HepG2 (cell line): Measurements from ENCODE around the gene SLIT3. TPM values are rescaled to one million over a fixed set of nuclear protein-coding genes. Genes with fewer than 3 reads are reported as not detected.

ENCODE experiments used
- ATAC-seq: fragments of 200-7000 bp; cut with Tn5 transposase; 3 replicates; pipeline ENCODE4 v1.9.1; 2020; ENCODE audit warnings: mild to moderate bottlenecking, moderate library complexity
- BruUV-seq: library from RNA; stranded (reverse); fragments of 400-500 nt; replicated peaks from 2 replicates; lab custom pipeline; 2021; lab: Mats Ljungman, UMichigan
- CTCF ChIA-PET: fragments of 300-600 bp; formaldehyde crosslinking; extraction: SDS; loops from one replicate; lab custom pipeline; 2021; ENCODE audit warnings: low total read pairs, inconsistent platforms, low intra/inter-chr PET ratio; lab: Yijun Ruan, JAX
- POLR2A ChIA-PET: fragments of 350-600 bp; sonication (Branson Sonifier 250); formaldehyde crosslinking; loops from one replicate; lab custom pipeline; 2020; ENCODE audit warnings: antibody characterized with exemption, inconsistent platforms; lab: Yijun Ruan, JAX
- DNase-seq: peaks from one replicate; pipeline ENCODE4 v3.0.0-alpha.2; 2015; ENCODE audit warnings: low spot score
- FAIRE-seq: peaks from 3 replicates; lab custom pipeline; 2011; peaks lifted over from hg19 to GRCh38; lab: Jason Lieb, UNC
- H2AFZ ChIP-seq: one replicate; pipeline ENCODE4 v1.6.1; 2011; ENCODE audit warnings: low read length, inconsistent platforms
- H3K27ac ChIP-seq: fragments of 300-600 bp; 3 replicates; pipeline ENCODE4 v1.8.0; 2011; ENCODE audit warnings: mixed run types, mild to moderate bottlenecking, mixed read lengths, low read length, inconsistent platforms; ENCODE audit not compliant: insufficient read depth; ENCODE audit errors: extremely low read length
- H3K27me3 ChIP-seq, 2 experiments: fragments of 200-600 bp in 1 of 2; 2 replicates in 1 of 2; 3 replicates in 1 of 2; pipeline versions ENCODE4 v1.6.0 to v1.8.0; 2011; ENCODE audit warnings: low read length in 2 of 2, mild to moderate bottlenecking in 2 of 2, moderate library complexity in 2 of 2, inconsistent platforms in 1 of 2; ENCODE audit not compliant: insufficient read depth in 2 of 2, control insufficient read depth in 1 of 2
- H3K36me3 ChIP-seq, 2 experiments: fragments of 200-600 bp in 1 of 2; replicated peaks in 1 of 2; 2 replicates in 1 of 2; 3 replicates in 1 of 2; pipeline versions ENCODE4 v1.5.1 to v1.8.0; 2011; ENCODE audit warnings: low read length in 2 of 2, inconsistent platforms in 1 of 2; ENCODE audit not compliant: insufficient read depth in 2 of 2, control insufficient read depth in 1 of 2
- H3K4me1 ChIP-seq: 2 replicates; pipeline ENCODE4 v1.5.1; 2012; ENCODE audit warnings: low read length, inconsistent platforms; ENCODE audit not compliant: insufficient read depth
- H3K4me2 ChIP-seq: 2 replicates; pipeline ENCODE4 v1.6.0; 2011; ENCODE audit warnings: low read depth, low read length, inconsistent platforms
- H3K4me3 ChIP-seq, 3 experiments: fragments of 200-600 bp in 1 of 3; sonication (generic), shearing (Covaris generic) in 1 of 3; replicated peaks in 1 of 3; 2 replicates each; pipeline ENCODE4 v1.5.1; 2011 to 2016; ENCODE audit warnings: low read length in 3 of 3, inconsistent platforms in 2 of 3, low read depth in 2 of 3, mild to moderate bottlenecking in 2 of 3, control low read depth in 1 of 3, mixed read lengths in 1 of 3; ENCODE audit not compliant: insufficient read depth in 1 of 3
- H3K79me2 ChIP-seq: one replicate; pipeline ENCODE4 v1.6.1; 2011; ENCODE audit warnings: low read length, inconsistent platforms; ENCODE audit not compliant: insufficient read depth
- H3K9ac ChIP-seq: 2 replicates; pipeline ENCODE4 v1.6.0; 2011; ENCODE audit warnings: mild to moderate bottlenecking, low read depth, low read length, inconsistent platforms; ENCODE audit not compliant: insufficient read depth
- H3K9me3 ChIP-seq: 2 replicates; pipeline ENCODE4 v1.5.1; 2012; ENCODE audit warnings: mild to moderate bottlenecking, low read length
- H4K20me1 ChIP-seq: 2 replicates; pipeline ENCODE4 v1.6.0; 2011; ENCODE audit warnings: inconsistent platforms, mild to moderate bottlenecking, low read length, moderate library complexity; ENCODE audit not compliant: insufficient read depth
- ATF7 ChIP-seq, 2 experiments: fragments of 450-650 bp in 1 of 2; sonication (generic) in 1 of 2; formaldehyde crosslinking in 1 of 2; IDR thresholded peaks; 2 replicates each; pipeline versions ENCODE4 v1.4.0 to v1.6.1; 2016 to 2020; ENCODE audit warnings: antibody characterized with exemption in 1 of 2, mild to moderate bottlenecking in 1 of 2, missing genetic modification reagents in 1 of 2
- CHCHD3 ChIP-seq: sonication (generic); formaldehyde crosslinking; IDR thresholded peaks from 2 replicates; pipeline ENCODE4 v1.8.0; 2022; ENCODE audit warnings: mild to moderate bottlenecking, missing genetic modification reagents, moderate library complexity
- DNMT3B ChIP-seq: conservative IDR thresholded peaks from 2 replicates; pipeline ENCODE4 v1.6.1; 2016; ENCODE audit warnings: missing biosample characterization, control low read depth
- FOXA1 ChIP-seq, 2 experiments: fragments of 450-650 bp in 1 of 2; sonication (generic) in 1 of 2; formaldehyde crosslinking in 1 of 2; IDR thresholded peaks; 2 replicates each; pipeline versions ENCODE4 v1.4.0 to v1.6.1; 2016 to 2020; ENCODE audit warnings: missing genetic modification reagents in 1 of 2
- MTA3 ChIP-seq: sonication (generic); formaldehyde crosslinking; IDR thresholded peaks from 2 replicates; pipeline ENCODE4 v1.4.0; 2020; ENCODE audit warnings: missing genetic modification reagents
- NFE2 ChIP-seq: sonication (generic); formaldehyde crosslinking; IDR thresholded peaks from 2 replicates; pipeline ENCODE4 v1.4.0; 2020; ENCODE audit warnings: missing genetic modification reagents
- PCBP1 ChIP-seq: fragments of 200-400 bp; formaldehyde crosslinking; IDR thresholded peaks from 2 replicates; pipeline ENCODE4 v1.6.1; 2017; ENCODE audit warnings: mild to moderate bottlenecking, low read depth, low read length, borderline replicate concordance
- TAF15 ChIP-seq: fragments of 200-400 bp; formaldehyde crosslinking; IDR thresholded peaks from one replicate; pipeline ENCODE4 v1.6.1; 2018; ENCODE audit warnings: mild to moderate bottlenecking, low read depth, low read length; ENCODE audit not compliant: poor library complexity, severe bottlenecking
- THYN1 ChIP-seq: sonication (generic); formaldehyde crosslinking; IDR thresholded peaks from 2 replicates; pipeline ENCODE4 v1.8.1; 2023; ENCODE audit warnings: low read depth, mild to moderate bottlenecking, moderate library complexity, missing genetic modification reagents, borderline replicate concordance
- WIZ ChIP-seq: sonication (generic); formaldehyde crosslinking; IDR thresholded peaks from 2 replicates; pipeline ENCODE4 v1.5.1; 2020; ENCODE audit warnings: mild to moderate bottlenecking, missing genetic modification reagents
- ZBTB21 ChIP-seq: sonication (generic); formaldehyde crosslinking; IDR thresholded peaks from 2 replicates; pipeline ENCODE4 v1.4.0; 2020; ENCODE audit warnings: missing genetic modification reagents
- ZMYM2 ChIP-seq: sonication (generic); formaldehyde crosslinking; IDR thresholded peaks from 2 replicates; pipeline ENCODE4 v1.8.0; 2022; ENCODE audit warnings: mild to moderate bottlenecking, missing genetic modification reagents
- ZNF24 ChIP-seq: fragments of 450-650 bp; IDR thresholded peaks from 2 replicates; pipeline ENCODE4 v1.6.1; 2017; ENCODE audit warnings: antibody characterized with exemption, mild to moderate bottlenecking
- ZNF350 ChIP-seq: sonication (generic); formaldehyde crosslinking; IDR thresholded peaks from 2 replicates; pipeline ENCODE4 v1.4.0; 2020; ENCODE audit warnings: mild to moderate bottlenecking, low read depth, missing genetic modification reagents, borderline replicate concordance
- ZSCAN30 ChIP-seq: sonication (generic); formaldehyde crosslinking; IDR thresholded peaks from 2 replicates; pipeline ENCODE4 v1.5.0; 2020; ENCODE audit warnings: mild to moderate bottlenecking, missing genetic modification reagents
- ZSCAN5A ChIP-seq: sonication (generic); formaldehyde crosslinking; IDR thresholded peaks from 2 replicates; pipeline ENCODE4 v1.8.0; 2022; ENCODE audit warnings: mild to moderate bottlenecking, missing genetic modification reagents, borderline replicate concordance
- WGBS: methylation state at CpG from one replicate; pipeline ENCODE4 v1.1.6; 2017; ENCODE audit warnings: low lambda C conversion rate; 5-methylcytosine and 5-hydroxymethylcytosine counted together
- in situ Hi-C: cut with HindIII; loops from 2 replicates; pipeline ENCODE4 v1.10.0; 2017; ENCODE audit warnings: low pct_unique_long_range_greater_than_20kb; ENCODE audit not compliant: extremely low pct_ligation_motif_present
- intact Hi-C: fragments of 100-400 bp; cut with micrococcal nuclease; formaldehyde crosslinking; loops from one replicate; pipeline ENCODE4 v1.10.0; 2022; ENCODE audit not compliant: unreplicated experiment
- polyA plus RNA-seq, 8 experiments: library from polyadenylated mRNA; depleted of rRNA in 3 of 8; stranded (reverse) in 7 of 8; unstranded in 1 of 8; fragments of >200 nt; fragmentation: Illumina TruSeq in 4 of 8; extraction: Trizol in 4 of 8; gene quantifications; 2 replicates each; pipeline versions ENCODE4 v1.2.1 to v1.2.3, GENCODE V29; 2011 to 2016; ENCODE audit warnings: low read depth in 4 of 8, missing spikeins in 1 of 8, mixed read lengths in 1 of 8; ENCODE audit not compliant: insufficient read depth in 1 of 8
- total RNA-seq, 5 experiments: library from RNA; depleted of rRNA; stranded (reverse); fragments of >200 nt; fragmentation: Illumina TruSeq; extraction: Trizol; gene quantifications; 2 replicates each; pipeline ENCODE4 v1.2.3, GENCODE V29; 2016; ENCODE audit warnings: low read depth in 1 of 5

The SLIT3 gene
- total and polyA plus RNA-seq, 2 of the 13 experiments (the other 11 are each of a cell fraction or from before 2014, with no cell fraction given), result not detected

DNA sequence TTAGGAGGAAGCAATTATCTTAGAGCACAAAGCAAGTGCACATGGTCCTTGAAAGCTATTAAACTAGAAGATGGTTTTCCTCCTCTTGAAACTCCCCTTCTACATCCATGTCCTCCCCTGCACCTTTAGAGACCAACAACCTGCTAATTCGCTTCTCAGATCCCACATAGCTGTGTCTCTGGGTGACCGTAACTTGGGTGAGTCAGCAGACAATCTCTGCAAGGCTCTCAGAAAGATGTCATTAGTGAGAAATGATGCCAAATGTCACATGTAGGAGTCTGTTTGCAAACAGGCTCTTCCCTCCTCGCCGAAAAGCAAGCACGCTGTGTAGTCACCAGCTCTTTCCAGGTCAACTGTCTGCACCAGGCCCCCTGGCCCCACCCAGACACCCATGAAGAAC is 291.8 kb downstream of the SLIT3 start:
- Histone ChIP-seq H3K36me3 (no peaks in the 10 kb centered on the region), H3K27me3 (peaks cover 2 to 34% of the 10 kb centered on the region in 2 experiments; a peak in 4 of 5 replicates), H3K4me2 (no peak overlapping the region)
- TF ChIP-seq ZBTB21, result no peak
- no peak for TF ChIP-seq ZNF24
- TF ChIP-seq DNMT3B (CRISPR knock-in tag), result no peak
- TF ChIP-seq ZMYM2, result no peak
- no peak for TF ChIP-seq NFE2 (CRISPR knock-in tag)
- TF ChIP-seq CHCHD3, result no peak
- TF ChIP-seq PCBP1, result no peak
- TF ChIP-seq ZSCAN5A (CRISPR knock-in tag), result no peak
- TF ChIP-seq ZNF350, result no peak
- no peak for TF ChIP-seq THYN1 (CRISPR knock-in tag)
- no peak for TF ChIP-seq FOXA1 (IDR thresholded peaks at IDR 0.05)
- no peak for TF ChIP-seq FOXA1 (CRISPR knock-in tag; IDR thresholded peaks at IDR 0.05)
- no peak for TF ChIP-seq ATF7 (IDR thresholded peaks at IDR 0.05)
- TF ChIP-seq ATF7 (CRISPR knock-in tag; IDR thresholded peaks at IDR 0.05), result no peak
- TF ChIP-seq TAF15, result no peak
- TF ChIP-seq MTA3, result no peak
- TF ChIP-seq WIZ, result no peak
- TF ChIP-seq ZSCAN30 (CRISPR knock-in tag), result no peak
- TF ChIP-seq, all 625 proteins: peak for 0
- Histone ChIP-seq H4K20me1 (no peaks in the 10 kb centered on the region), H3K4me3 (no peak overlapping the region), H3K9ac (no peak overlapping the region), H3K4me1 (no peaks in the 10 kb centered on the region), H3K79me2 (no peaks in the 10 kb centered on the region), H3K9me3 (no peaks in the 10 kb centered on the region), H3K27ac (no peak overlapping the region), H2AFZ (no peak overlapping the region)
- no TSS peak for BruUV-seq
- 0% methylated on average over 5 of the region's 5 CpGs for WGBS
- intact Hi-C loops (no loop called here), in situ Hi-C loops (no loop called here)
- POLR2A ChIA-PET, result no interaction called here
- FAIRE-seq, result no peak
- CTCF ChIA-PET, result no interaction called here
- ATAC-seq, result no peak
- DNase-seq, result no peak
